Measurements from ENCODE around the gene RD3L. TPM values are rescaled to one million over a fixed set of nuclear protein-coding genes. Genes with fewer than 3 reads are reported as not detected.

Gene RD3L
- total RNA-seq, 1 experiment from 2014 or later = not detected

DNA sequence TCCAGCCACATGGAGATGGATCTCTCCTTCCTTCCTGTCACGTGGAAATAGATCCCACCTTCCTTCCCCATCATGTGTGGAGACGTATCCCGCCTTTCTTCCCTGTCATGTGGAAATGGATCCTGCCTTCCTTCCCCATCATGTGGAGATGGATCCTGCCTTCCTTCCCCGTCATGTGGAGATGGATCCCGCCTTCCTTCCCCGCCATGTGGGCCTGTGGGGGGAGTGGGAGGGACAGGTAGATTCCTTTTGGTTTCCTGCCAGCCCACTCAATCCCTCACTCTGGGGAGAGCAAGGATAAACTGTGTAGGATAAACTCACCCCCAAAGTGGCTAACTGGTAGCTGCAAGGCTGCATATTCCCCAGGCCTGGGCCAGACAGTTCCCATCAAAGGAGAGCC is 45.8 kb downstream of the RD3L start (continued):
- TF ChIP-seq, protein P1, sequence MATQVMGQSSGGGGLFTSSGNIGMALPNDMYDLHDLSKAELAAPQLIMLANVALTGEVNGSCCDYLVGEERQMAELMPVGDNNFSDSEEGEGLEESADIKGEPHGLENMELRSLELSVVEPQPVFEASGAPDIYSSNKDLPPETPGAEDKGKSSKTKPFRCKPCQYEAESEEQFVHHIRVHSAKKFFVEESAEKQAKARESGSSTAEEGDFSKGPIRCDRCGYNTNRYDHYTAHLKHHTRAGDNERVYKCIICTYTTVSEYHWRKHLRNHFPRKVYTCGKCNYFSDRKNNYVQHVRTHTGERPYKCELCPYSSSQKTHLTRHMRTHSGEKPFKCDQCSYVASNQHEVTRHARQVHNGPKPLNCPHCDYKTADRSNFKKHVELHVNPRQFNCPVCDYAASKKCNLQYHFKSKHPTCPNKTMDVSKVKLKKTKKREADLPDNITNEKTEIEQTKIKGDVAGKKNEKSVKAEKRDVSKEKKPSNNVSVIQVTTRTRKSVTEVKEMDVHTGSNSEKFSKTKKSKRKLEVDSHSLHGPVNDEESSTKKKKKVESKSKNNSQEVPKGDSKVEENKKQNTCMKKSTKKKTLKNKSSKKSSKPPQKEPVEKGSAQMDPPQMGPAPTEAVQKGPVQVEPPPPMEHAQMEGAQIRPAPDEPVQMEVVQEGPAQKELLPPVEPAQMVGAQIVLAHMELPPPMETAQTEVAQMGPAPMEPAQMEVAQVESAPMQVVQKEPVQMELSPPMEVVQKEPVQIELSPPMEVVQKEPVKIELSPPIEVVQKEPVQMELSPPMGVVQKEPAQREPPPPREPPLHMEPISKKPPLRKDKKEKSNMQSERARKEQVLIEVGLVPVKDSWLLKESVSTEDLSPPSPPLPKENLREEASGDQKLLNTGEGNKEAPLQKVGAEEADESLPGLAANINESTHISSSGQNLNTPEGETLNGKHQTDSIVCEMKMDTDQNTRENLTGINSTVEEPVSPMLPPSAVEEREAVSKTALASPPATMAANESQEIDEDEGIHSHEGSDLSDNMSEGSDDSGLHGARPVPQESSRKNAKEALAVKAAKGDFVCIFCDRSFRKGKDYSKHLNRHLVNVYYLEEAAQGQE (IDR thresholded peaks at IDR 0.05; ENCODE audit: low read depth) = no peak
- TF ChIP-seq YY1 (IDR thresholded peaks at IDR 0.05; ENCODE audit: extremely low read depth, insufficient replicate concordance, low read depth, low read length) (no peak), ZFX (IDR thresholded peaks at IDR 0.05) (no peak), POLR2AphosphoS5 (IDR thresholded peaks at IDR 0.05; ENCODE audit: low read depth, low read length) (no peak), CBX3 (IDR thresholded peaks at IDR 0.05; ENCODE audit: low read depth) (no peak), POLR2A (IDR thresholded peaks at IDR 0.05; ENCODE audit: borderline replicate concordance, extremely low read depth, insufficient read depth, insufficient read length) (no peak), ELF1 (IDR thresholded peaks at IDR 0.05; ENCODE audit: borderline replicate concordance, low read depth) (no peak), MAX (IDR thresholded peaks at IDR 0.05) (no peak), JUND (IDR thresholded peaks at IDR 0.05) (no peak)

- Histone ChIP-seq H3K27me3 (ENCODE audit: insufficient read depth, low read length) (no peaks in the 10 kb centered on the region), H3K27ac (ENCODE audit: low read depth, low read length) (peak overlapping the region; percentile 17; the same call in 1 of the 2 replicates), H3K4me2 (ENCODE audit: low read length) (peak overlapping the region; percentile 45), H3K9me2 (ENCODE audit: insufficient read depth) (no peaks in the 10 kb centered on the region), H4K20me1 (ENCODE audit: insufficient read depth) (no peaks in the 10 kb centered on the region), H2AFZ (ENCODE audit: low read depth, low read length, poor library complexity, severe bottlenecking) (no peak overlapping the region), H3K36me3 (ENCODE audit: control insufficient read depth in 1 of 2, insufficient read depth in 2 of 2, low read length in 2 of 2) (no peaks in the 10 kb centered on the region), H3K9me3 (ENCODE audit: control insufficient read depth in 1 of 2, insufficient read depth in 1 of 2, low read depth in 1 of 2, low read length in 2 of 2) (no peaks in the 10 kb centered on the region; a peak in 1 of 4 replicates), H3K79me2 (ENCODE audit: insufficient read depth, low read length) (no peaks in the 10 kb centered on the region), H3K4me3 (replicated peaks in 1 of 2; ENCODE audit: low read depth in 1 of 2, low read length in 2 of 2) (no peak overlapping the region), H3K9ac (ENCODE audit: low read length) (no peak overlapping the region), H3K4me1 (ENCODE audit: control insufficient read depth in 1 of 2, insufficient read depth in 2 of 2, low read length in 2 of 2) (peaks cover 12 to 22% of the 10 kb centered on the region in 2 experiments)
- DNase-seq (ENCODE audit: low read depth, low spot score) (no peak), ATAC-seq (peak; percentile 23; the same call in 1 of the 2 replicates)
- no TSS peak for BruUV-seq (replicated peaks)
- CTCF ChIA-PET = no interaction called here
- intact Hi-C loops (cut with micrococcal nuclease) = no loop called here
- POLR2A ChIA-PET = no interaction called here
- no peak for TF ChIP-seq RAD21 (IDR thresholded peaks at IDR 0.05; ENCODE audit: low read depth)
- TF ChIP-seq, protein P1 (IDR thresholded peaks at IDR 0.05; ENCODE audit: low read depth) = no peak
- no peak for TF ChIP-seq ATF3 (IDR thresholded peaks at IDR 0.05)
- RAD21 ChIA-PET (ENCODE audit: low non-redundant PET in 1 of 2, low total read pairs in 2 of 2, uncharacterized antibody in 2 of 2, unreplicated experiment in 2 of 2) = no interaction called here
Observed at GRCh38 chr14:103894723-103895059, 47.6 kb downstream of the RD3L start.
